ENCODE measurements around the gene XIST.
"Not testable (repeated sequence)": the region's sequence is repeated elsewhere in the genome, so short reads cannot be mapped to it uniquely, and the experiment has no call there.

XIST gene

GRCh38 chrX:73852467-73852866 lies at the start of gene XIST:
XIST (minus strand) TSS chrX:73852714.
- no peak for DNase-seq

- DNase-seq: not testable (repeated sequence)
Observed at GRCh38 chrX:73898315-73898714, 45.8 kb upstream of the XIST start.

GRCh38 chrX:73892515-73893090 lies 40.1 kb upstream of the XIST start:
- DNase-seq: not testable (repeated sequence)

- not testable (repeated sequence) for DNase-seq
Observed at GRCh38 chrX:73882260-73882659, 29.7 kb upstream of the XIST start.

- no peak for DNase-seq
Observed at GRCh38 chrX:73877687-73878086, 25.2 kb upstream of the XIST start.

GRCh38 chrX:73876911-73877310 lies 24.4 kb upstream of the XIST start:
- no peak for DNase-seq

- DNase-seq: no peak
Observed at GRCh38 chrX:73868916-73869315, 16.4 kb upstream of the XIST start.

- DNase-seq: no peak
Observed at GRCh38 chrX:73867144-73867543, 14.6 kb upstream of the XIST start.

- no peak for DNase-seq
Observed at GRCh38 chrX:73863852-73864251, 11.3 kb upstream of the XIST start.

GRCh38 chrX:73863268-73863667 lies 10.8 kb upstream of the XIST start:
- no peak for DNase-seq

GRCh38 chrX:73859622-73860021 lies 7.1 kb upstream of the XIST start:
- DNase-seq: no peak

- DNase-seq: peak; percentile 57
Observed at GRCh38 chrX:73855546-73855945, 3.0 kb upstream of the XIST start.

- no peak for DNase-seq
Observed at GRCh38 chrX:73852022-73852421, 492 bp downstream of the XIST start.

- no peak for DNase-seq
Observed at GRCh38 chrX:73851014-73852009, 1.2 kb downstream of the XIST start.

- no peak for DNase-seq
Observed at GRCh38 chrX:73850124-73851013, 2.1 kb downstream of the XIST start.

GRCh38 chrX:73849073-73849472 lies 3.4 kb downstream of the XIST start:
- DNase-seq: no peak

GRCh38 chrX:73847991-73848390 lies 4.5 kb downstream of the XIST start:
- DNase-seq: no peak

- DNase-seq: no peak
Observed at GRCh38 chrX:73847100-73847499, 5.4 kb downstream of the XIST start.

- DNase-seq: no peak
Observed at GRCh38 chrX:73842541-73843234, 9.8 kb downstream of the XIST start.

GRCh38 chrX:73841337-73841736 lies 11.2 kb downstream of the XIST start:
- no peak for DNase-seq

- no peak for DNase-seq
Observed at GRCh38 chrX:73840120-73840924, 12.2 kb downstream of the XIST start.

GRCh38 chrX:73839152-73839551 lies 13.4 kb downstream of the XIST start:
- DNase-seq: no peak

Data from activated CD4-positive, alpha-beta T cell treated with anti-CD3 and anti-CD28 coated beads, Interleukin-2, amount 50 U/mL, for 1 hour (primary cell).